Measurements from ENCODE around the gene EMX2. TPM values are rescaled to one million over a fixed set of nuclear protein-coding genes. Genes with fewer than 3 reads are reported as not detected.

Gene EMX2
- total RNA-seq, 4 donors from 2014 or later, result 0.32 to 1.2 (median 0.89) TPM; not detected in 1

DNA sequence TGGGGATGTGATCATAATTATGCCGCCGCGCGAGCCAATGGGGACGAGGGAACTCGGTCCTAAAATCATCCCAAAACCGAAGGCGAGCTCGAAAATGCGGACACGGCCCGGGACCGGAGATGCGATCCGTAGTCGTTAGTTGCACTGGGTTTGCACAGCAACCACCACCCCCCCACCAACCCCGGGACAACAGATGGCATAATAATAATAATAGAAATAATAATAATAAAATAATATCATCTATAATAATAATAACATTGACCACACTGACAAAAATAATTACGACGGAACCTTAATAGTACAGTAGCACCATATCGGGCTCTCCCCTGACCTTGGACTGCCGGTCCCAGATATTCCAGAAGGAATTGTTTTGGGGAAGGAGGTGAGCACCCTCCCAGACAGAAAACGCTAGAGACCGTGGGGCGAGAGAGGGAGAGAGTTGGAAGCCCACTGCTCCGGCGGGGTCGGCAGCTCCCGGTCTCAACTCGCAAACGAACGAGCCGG, 1.1 kb upstream of the EMX2 start:
- TF ChIP-seq POLR2A (IDR thresholded peaks at IDR 0.05) (no peak), EP300 (IDR thresholded peaks at IDR 0.05) (no peak), POLR2AphosphoS5 (IDR thresholded peaks at IDR 0.05) (no peak)
- TF ChIP-seq, protein P1, sequence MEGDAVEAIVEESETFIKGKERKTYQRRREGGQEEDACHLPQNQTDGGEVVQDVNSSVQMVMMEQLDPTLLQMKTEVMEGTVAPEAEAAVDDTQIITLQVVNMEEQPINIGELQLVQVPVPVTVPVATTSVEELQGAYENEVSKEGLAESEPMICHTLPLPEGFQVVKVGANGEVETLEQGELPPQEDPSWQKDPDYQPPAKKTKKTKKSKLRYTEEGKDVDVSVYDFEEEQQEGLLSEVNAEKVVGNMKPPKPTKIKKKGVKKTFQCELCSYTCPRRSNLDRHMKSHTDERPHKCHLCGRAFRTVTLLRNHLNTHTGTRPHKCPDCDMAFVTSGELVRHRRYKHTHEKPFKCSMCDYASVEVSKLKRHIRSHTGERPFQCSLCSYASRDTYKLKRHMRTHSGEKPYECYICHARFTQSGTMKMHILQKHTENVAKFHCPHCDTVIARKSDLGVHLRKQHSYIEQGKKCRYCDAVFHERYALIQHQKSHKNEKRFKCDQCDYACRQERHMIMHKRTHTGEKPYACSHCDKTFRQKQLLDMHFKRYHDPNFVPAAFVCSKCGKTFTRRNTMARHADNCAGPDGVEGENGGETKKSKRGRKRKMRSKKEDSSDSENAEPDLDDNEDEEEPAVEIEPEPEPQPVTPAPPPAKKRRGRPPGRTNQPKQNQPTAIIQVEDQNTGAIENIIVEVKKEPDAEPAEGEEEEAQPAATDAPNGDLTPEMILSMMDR (IDR thresholded peaks at IDR 0.05), result no peak
- Histone ChIP-seq H3K4me1 (peaks cover 0 to 71% (median 28%) of the 10 kb centered on the region in 3 donors), H3K36me3 (no peaks in the 10 kb centered on the region), H3K27me3 (peaks cover 100% of the 10 kb centered on the region), H3K4me3 (peak overlapping the region in 1 of 2 donors; percentile 51), H3K27ac (peak overlapping the region in 2 of 4 donors; percentile 19 to 64), H3K9me3 (peaks cover 0 to 12% (median 0%) of the 10 kb centered on the region in 3 donors)
- no peak for ATAC-seq
- WGBS, 2 donors (ENCODE audit: low coverage in 1 of 2), result 8 to 15% methylated on average over 8 to 23 of the region's 32 CpGs

DNA sequence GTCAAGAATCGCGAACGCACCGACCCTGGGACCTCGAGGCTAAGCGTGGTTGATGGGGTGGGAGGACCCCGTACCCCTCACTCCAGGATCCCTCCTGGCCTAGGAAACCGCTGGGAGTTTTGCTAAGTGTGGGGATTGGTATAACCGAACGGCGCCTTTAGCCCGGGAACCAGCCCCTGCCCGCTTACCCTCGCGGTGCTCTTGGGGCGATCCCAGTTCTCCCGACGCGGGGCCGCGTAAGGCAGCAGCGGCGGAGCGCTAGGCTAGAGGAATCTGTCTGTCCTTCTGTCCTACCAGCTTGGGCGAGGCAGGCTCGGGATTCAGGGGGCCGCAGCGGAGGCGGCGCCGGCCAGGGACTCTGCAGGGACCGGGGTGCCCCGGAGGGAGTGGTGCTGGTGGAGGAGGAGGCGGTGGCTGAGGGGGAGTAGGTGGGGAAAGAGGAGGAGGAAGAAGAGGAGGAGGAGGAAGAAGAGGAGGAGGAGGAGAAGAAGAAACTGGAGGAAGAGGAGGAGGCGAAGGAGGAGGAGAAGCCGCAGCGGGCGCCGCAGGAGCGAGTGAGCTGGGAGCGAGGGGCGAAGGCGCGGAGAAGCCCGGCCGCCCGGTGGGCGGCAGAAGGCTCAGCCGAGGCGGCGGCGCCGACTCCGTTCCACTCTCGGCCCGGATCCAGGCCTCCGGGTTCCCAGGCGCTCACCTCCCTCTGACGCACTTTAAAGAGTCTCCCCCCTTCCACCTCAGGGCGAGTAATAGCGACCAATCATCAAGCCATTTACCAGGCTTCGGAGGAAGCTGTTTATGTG, 439 bp upstream of the EMX2 start:
- Histone ChIP-seq H3K27ac (peak overlapping the region in 3 of 4 donors; percentile 14 to 66 (median 19)), H3K4me1 (peaks cover 0 to 71% (median 28%) of the 10 kb centered on the region in 3 donors), H3K36me3 (no peaks in the 10 kb centered on the region), H3K9me3 (peaks cover 0 to 12% (median 0%) of the 10 kb centered on the region in 3 donors), H3K27me3 (peaks cover 100% of the 10 kb centered on the region), H3K4me3 (peak overlapping the region in 1 of 2 donors; percentile 51)
- 6% methylated on average over 17 of the region's 62 CpGs; no CpG with 5 or more reads in 1 of the 2 donors for WGBS, 2 donors (ENCODE audit: low coverage in 1 of 2)
- TF ChIP-seq POLR2AphosphoS5 (IDR thresholded peaks at IDR 0.05), result no peak
- TF ChIP-seq, protein P1 (IDR thresholded peaks at IDR 0.05), result no peak
- peak; percentile 50 for ATAC-seq

DNA sequence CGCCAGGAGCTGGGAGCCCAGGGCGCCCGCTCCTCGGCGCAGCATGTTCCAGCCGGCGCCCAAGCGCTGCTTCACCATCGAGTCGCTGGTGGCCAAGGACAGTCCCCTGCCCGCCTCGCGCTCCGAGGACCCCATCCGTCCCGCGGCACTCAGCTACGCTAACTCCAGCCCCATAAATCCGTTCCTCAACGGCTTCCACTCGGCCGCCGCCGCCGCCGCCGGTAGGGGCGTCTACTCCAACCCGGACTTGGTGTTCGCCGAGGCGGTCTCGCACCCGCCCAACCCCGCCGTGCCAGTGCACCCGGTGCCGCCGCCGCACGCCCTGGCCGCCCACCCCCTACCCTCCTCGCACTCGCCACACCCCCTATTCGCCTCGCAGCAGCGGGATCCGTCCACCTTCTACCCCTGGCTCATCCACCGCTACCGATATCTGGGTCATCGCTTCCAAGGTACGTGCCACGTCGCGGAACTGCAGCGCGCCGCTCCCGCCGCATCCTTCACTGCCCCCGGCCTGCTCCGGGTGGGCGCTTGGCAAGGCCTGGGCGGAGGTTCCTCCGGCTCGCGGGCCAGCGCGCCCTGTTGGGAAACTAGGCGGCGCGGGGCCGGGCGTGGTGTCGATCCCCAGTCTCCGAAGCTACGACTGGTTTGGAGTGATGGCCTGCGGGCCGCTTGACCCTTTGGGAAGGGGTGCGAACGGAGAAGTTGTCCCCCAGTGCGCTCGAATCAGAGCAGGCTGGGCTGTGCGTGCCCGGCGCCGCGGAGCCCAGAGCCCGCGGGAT, 868 bp downstream of the EMX2 start:
- Histone ChIP-seq H3K4me1 (peaks cover 0 to 66% (median 25%) of the 10 kb centered on the region in 3 donors), H3K27ac (peak overlapping the region in 2 of 4 donors; percentile 38 to 66), H3K27me3 (peaks cover 100% of the 10 kb centered on the region), H3K36me3 (no peaks in the 10 kb centered on the region), H3K9me3 (peaks cover 0 to 12% (median 0%) of the 10 kb centered on the region in 3 donors), H3K4me3 (peak overlapping the region in 1 of 2 donors; percentile 51)
- TF ChIP-seq POLR2AphosphoS5 (IDR thresholded peaks at IDR 0.05) (no peak), EP300 (IDR thresholded peaks at IDR 0.05) (no peak), POLR2A (IDR thresholded peaks at IDR 0.05) (no peak)
- TF ChIP-seq, protein P1 (IDR thresholded peaks at IDR 0.05), result peak in 1 of 4 experiments; percentile 14
- no peak for ATAC-seq
- 12% methylated on average over 13 of the region's 90 CpGs; no CpG with 5 or more reads in 1 of the 2 donors for WGBS, 2 donors (ENCODE audit: low coverage in 1 of 2)

DNA sequence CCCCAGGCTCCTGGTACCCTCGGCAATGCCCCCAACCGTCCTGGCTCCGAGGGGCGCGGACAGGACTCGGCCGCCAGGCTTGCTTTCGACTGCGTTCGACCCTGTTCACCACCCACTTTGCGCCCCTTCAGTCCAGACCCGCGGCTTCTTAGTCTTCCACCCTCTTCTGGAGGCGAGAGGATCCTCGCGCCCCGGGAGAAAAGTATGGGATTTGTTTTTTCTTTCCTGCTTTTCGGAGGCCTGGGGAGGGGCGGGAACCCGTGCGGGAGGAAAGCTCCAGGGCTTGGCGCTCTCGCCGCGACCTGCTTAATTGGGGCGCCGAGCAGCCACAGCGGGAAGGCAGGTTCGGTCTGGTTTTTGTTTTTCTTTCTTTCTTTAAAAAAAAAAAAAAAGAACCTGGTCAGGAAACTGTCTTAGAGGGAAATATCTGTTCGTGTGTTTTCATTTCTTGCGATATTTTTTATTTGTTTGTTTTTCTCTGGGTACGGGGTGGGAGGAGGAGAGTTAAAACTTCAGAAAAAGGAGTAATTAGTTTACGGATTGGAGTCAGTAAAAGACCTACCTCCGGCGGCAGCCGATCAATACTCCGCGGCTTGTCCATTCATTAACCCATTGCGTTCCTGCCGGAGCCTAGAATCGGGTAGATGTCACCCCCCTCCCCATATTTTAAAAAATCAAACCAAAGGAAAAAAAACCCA, 1.6 kb downstream of the EMX2 start:
- Histone ChIP-seq H3K27ac (peak overlapping the region in 2 of 4 donors; percentile 38 to 66), H3K4me1 (peaks cover 0 to 66% (median 25%) of the 10 kb centered on the region in 3 donors), H3K9me3 (peaks cover 0 to 12% (median 0%) of the 10 kb centered on the region in 3 donors), H3K36me3 (no peaks in the 10 kb centered on the region), H3K27me3 (peaks cover 100% of the 10 kb centered on the region), H3K4me3 (peak overlapping the region in 1 of 2 donors; percentile 51)
- WGBS, 2 donors (ENCODE audit: low coverage in 1 of 2), result 4% methylated on average over 22 to 34 of the region's 41 CpGs
- TF ChIP-seq EP300 (IDR thresholded peaks at IDR 0.05) (no peak), POLR2AphosphoS5 (IDR thresholded peaks at IDR 0.05) (no peak), POLR2A (IDR thresholded peaks at IDR 0.05) (no peak)
- TF ChIP-seq, protein P1 (IDR thresholded peaks at IDR 0.05), result no peak
- no peak for ATAC-seq

Data from gastroesophageal sphincter (tissue), 4 donors.